GM19239 (cell line): Measurements from ENCODE around the gene BMP8A.
"Not testable (repeated sequence)": the region's sequence is repeated elsewhere in the genome, so short reads cannot be mapped to it uniquely, and the experiment has no call there.

Experiments used
- DNase-seq: peaks from one replicate; pipeline ENCODE4 v3.0.0; 2011; ENCODE audit warnings: low spot score; ENCODE audit not compliant: insufficient read length
- FAIRE-seq: peaks from 2 replicates; lab custom pipeline; 2011; peaks lifted over from hg19 to GRCh38; lab: Jason Lieb, UNC

The BMP8A gene

DNA sequence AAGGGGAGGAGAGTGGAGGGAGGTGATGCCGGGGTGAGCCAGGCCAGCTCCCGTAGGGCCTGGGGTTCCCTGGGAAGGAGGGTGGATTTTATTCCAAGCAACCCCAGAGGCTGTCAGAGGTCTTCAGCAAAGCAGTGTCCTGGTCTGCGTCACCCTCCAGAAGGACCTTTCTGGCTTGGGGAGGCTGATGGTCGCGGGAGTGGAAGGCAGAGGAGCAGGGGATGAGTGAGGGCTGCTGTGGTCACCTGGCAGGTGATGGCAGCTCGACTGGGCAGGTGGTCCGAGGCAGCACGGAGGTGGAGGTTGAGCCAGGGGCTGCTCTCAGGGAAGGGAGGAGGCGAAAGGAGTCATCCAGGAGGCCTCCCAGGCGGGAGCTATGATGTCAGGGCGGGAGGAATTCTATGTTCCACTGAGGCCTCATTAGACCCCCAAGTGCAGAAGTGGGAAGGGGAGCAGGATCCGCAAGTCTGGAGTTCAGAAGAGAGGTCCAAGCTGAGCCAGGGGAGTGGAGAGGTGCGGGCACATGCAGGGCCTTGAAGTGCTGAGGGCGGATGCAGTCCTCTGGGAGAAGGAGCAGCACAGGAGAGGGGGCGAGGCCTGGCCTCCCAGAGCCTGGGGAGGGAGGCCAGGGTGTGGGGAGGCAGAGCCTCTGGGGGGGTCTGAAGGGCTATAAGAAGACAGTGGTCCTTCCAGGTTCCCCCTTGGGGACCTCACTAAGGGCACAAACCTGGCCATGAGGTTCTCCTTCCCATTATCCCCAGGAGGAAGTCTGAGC is 33.3 kb downstream of the BMP8A start:
- FAIRE-seq = no peak

DNA sequence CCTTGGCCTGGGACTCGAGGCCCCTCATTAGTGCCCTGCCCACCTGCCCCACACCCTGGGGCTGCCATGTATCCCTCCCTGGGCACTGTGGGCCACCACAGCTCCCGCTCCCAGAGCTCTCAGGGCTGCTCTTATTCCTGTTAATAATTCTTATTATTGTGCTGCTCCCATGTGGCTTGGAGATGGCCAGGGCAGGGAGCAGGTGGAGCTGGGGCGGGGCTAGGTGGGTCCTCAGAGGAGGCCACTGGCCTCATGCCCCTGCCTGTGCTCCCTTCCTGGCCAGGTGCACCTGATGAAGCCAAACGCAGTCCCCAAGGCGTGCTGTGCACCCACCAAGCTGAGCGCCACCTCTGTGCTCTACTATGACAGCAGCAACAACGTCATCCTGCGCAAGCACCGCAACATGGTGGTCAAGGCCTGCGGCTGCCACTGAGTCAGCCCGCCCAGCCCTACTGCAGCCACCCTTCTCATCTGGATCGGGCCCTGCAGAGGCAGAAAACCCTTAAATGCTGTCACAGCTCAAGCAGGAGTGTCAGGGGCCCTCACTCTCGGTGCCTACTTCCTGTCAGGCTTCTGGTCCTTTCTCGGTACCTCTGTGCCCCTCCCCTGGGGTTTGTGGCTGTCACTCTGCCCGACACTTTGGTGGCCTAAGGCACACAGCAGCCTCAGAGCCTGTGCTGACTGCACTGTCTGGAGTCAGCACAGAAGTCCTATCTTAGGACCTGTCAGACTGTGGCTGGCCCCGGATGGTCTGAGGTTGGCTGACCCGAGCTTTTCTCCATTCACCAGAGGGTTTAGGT is 34.1 kb downstream of the BMP8A start:
- peak; percentile 95 for FAIRE-seq

More for the DNA sequence above, 33.3 kb downstream of the BMP8A start:
- no peak for DNase-seq

DNA sequence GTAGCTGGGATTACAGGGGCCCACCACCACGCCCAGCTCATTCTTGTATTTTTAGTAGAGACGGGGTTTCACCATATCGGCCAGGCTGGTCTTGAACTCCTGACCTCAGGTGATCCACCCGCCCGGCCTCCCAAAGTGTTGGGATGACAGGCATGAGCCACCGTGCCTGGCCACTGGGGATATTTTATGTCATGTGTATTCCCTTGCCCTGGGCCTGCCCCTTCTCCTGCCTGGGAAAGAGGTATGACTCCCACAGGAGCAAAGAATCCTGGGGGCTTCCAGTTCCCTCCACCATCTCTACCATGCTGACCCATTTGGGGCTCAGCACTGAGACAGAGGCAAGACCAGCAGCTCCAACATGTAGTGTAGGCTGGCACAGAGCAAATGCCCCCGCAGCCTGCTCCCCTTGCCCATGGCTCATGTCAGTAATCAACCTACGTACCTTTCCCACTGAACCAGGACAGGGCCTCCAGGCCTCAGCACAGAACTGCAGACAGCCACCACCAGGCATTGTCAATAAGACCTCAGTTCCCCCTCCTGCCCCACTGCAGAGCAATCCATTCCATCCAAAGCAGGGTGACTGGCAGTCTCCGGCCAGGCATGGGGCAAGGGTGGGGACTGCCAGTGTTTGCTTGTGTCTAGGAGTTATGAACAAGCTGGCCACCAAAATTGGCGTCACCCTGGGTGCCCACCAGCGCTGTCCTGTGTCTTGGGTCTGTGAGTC is 35.2 kb downstream of the BMP8A start:
- no peak for DNase-seq
- no peak for FAIRE-seq

More for the DNA sequence above, 34.1 kb downstream of the BMP8A start:
- peak; percentile 92 for DNase-seq

DNA sequence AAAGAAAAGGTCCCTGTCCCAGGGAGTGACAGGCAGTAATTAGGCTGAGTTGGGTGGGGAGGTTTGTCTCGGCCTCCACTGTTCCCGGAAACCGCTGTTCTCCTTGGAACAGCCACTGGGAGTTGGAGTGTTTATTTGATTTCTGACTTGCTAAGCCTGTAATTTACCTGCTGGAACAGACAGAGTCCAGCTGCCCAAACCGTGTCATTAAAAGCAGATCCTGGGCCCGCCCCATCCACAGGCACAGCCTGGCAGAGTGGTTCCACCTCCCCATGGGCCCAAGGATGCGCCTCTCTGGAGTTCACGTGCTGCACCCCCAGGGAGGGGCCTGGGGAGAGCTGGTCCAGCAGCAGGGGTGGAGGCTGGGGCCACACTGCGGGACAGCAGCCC is 35.7 kb downstream of the BMP8A start:
- not testable (repeated sequence) for FAIRE-seq, DNase-seq

DNA sequence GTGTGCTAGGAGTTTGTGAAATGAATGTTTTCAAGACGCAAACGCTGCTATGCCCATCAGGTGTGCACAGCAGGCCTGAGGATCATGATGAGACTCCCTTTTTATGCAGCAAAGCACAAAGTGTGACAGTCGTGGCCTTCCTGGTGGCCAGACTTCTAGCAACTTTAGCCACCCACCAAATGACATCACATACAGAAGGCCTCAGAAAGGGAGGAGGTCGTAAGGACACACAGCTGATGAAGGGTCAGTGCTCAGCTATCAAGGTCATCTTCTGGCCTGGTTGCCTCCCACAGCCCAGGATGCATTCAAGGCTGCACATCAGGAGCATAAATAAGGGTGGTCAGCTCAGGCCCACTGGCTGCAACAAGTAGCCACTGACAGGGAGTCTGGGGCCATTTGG is 36.6 kb downstream of the BMP8A start:
- FAIRE-seq = no peak

DNA sequence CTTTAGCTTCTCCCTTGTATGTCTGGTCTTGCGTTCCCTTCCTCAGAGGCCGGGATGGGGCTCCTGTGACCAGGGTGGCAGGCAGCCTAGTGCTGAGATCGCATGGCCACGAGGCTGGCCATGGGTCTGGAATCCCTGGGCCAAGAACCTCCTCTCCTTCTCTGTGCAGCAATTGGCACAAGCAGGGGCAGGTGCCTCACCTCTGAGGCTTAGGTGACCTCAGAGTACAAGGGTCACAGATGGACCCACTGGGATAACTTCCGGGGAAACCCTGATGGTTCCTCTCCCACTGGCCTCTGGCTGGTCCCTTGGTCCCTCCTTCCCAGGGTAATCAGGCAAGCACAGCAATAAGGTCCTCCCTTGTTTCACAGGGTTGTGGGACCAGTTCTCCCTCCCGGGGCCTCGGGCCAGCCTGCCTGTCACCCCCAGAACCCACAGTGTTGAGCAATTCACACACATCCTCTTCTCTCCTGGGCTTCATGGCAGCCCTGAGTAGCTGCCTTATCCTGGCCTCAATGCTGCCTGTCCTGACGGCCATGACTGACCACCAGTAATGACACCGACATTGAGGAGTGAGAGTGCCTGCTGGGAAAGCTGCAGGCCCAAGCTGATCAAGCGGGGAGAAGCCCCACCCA is 38.6 kb downstream of the BMP8A start:
- FAIRE-seq = no peak

More for the DNA sequence above, 36.6 kb downstream of the BMP8A start:
- DNase-seq = no peak

DNA sequence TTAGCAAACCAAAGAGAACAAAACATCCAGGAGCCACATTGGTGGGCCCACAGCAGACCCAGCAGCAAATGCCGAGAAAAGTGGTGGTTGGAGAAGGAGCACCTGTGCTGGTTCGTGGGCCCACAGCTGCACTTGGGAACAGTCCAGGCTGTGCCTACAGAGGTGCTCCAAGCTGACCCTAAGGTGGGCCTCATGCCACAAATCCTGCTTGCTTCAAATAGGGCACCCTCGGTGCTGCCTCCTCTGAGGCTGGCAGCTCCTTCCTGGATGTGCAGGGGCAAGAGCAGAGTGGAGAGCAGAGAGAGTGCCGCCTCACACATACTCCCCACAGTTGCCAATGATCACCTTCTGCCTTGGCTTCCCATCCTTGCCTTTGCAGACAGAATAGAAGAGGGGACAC is 40.1 kb downstream of the BMP8A start:
- FAIRE-seq = no peak
- no peak for DNase-seq

More for the DNA sequence above, 38.6 kb downstream of the BMP8A start:
- DNase-seq = no peak

DNA sequence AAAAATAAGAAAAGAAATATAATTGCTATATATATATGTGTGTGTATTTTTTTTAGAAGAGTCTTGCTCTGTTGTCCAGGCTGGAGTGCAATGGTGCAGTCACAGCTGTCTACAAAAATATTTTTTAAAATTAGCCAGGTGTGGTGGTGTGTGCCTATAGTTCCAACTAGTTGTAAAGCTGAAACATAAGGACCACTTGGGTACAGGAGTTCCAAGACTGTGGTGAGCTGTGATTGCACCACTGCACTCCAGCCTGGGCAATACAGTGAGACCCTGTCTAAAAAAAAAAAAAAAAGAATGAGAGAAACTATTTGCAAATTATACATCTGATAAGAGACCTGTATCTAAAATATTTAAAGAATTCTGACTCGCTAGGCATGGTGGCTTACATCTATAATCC is 42.0 kb downstream of the BMP8A start:
- FAIRE-seq (no peak), DNase-seq (no peak)

DNA sequence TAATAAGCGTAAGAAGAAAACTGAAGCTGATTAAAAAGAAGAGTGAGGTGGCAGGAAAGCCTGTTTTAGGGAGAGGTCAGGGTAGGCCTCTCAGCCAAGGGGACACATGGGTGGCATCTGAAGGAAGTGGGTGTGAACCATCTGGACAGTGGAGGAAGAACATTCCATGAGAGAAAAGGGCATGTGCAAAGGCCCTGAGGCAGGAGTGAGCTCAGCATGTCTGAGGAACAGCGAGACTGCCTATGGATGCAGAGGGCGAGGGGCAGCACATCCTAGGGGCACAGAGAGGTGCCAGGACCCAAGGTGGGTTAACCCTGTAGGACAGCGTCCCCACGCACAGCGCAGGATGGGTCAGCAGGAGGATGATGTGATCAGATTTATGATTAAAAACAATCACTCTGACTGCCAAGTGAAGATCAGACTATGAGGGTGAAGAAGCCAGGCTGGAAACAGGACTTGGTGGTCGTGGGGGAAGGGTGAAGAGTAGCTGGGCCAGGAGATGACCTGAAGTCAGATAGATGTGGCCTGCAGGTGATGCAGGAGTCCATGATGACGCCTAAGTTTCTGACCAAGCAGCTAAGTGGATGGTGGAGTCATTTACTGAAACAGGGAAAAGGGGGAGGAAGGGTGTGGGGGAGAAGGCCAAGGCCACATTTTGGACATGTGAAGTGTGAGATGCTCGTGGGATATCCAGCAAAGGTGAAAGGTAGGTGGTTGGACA is 47.3 kb downstream of the BMP8A start:
- FAIRE-seq = no peak

DNA sequence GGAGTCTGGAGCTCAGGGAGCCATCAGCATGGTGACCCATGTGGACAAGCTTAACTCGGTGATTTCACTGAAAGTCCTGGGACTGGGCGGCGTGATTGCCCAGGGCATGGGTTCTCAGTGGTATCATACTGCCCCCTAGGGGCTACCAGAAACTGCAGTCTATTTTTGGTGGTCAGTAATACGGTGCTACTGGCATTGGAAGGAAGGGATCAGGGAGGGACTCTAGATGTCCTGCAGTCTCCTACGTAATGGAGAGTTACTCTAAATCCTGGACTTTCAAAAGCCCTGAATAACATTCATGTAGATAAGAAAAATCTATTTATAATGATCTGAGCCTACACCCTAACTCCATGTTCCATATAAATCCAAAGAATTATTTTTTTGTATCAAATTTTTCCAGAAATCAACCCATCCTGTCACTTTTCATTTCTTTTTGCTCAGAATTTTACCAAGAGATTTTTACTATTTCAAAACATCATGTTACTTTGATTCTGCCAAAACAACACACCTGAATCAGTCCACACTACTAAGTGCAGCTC is 47.9 kb downstream of the BMP8A start:
- peak; percentile 72 for DNase-seq
- FAIRE-seq = peak; percentile 86

More for the DNA sequence above, 47.3 kb downstream of the BMP8A start:
- no peak for DNase-seq

DNA sequence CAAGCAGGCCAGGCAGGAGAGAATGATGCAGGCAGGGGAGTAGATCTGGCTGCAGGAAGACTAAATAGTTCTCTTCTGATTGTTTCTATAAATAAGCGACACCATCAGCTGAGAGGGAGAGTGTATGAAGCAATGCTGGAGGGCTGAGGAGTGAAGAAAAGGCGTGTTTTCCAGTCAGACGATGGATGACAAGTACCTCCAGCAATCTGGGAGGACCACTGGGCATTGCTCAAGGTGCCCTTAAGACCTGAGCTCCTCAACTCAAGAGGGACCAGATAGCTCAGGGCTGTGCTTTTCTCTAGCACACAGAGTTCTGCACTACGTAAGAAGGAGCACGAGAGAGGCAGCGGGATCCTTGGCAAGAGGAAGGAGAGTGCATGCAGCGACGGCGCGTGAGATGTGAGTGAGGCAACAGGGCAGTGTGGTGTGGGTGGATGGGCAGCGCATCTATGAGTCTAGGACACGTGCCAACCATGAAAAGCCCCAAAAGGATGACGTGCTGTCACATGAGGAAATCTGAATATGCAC is 49.1 kb downstream of the BMP8A start:
- FAIRE-seq = no peak
- no peak for DNase-seq

DNA sequence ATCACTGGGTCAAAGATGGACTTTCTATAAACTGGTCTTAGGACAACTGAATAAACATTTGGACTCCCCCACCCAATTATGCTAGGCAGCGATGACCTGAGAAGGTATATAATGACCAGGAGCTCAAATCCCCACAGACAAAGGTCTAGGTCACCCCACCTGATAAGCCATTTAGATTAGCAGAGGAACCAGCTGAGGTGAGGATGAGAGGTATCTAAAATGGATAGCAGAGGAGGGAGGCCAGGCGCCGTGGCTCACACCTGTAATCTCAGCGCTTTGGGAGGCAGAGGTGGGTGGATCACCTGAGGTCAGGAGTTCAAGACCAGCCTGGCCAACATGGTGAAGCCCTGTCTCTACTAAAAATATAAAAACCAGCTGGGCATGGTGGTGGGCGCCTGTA is 51.5 kb downstream of the BMP8A start:
- FAIRE-seq = no peak
- DNase-seq = no peak

DNA sequence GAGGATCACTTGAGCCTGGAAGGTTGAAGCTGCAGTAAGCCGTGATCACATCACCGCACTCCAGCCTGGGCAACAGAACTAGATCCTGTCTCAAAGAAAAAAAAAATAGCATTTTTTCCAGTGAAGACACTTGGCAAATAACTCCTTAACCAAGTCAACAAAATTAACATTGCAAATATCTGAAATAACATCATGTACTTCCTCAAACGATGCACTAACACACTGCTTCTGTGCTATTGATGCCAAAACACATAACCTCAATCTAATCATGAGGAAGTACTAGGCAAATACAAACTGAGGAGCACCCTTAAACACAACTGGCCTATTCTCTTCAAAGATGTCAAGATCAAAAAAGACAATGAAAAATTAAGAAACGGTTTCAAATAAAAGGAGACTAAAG is 52.9 kb downstream of the BMP8A start:
- FAIRE-seq = no peak

DNA sequence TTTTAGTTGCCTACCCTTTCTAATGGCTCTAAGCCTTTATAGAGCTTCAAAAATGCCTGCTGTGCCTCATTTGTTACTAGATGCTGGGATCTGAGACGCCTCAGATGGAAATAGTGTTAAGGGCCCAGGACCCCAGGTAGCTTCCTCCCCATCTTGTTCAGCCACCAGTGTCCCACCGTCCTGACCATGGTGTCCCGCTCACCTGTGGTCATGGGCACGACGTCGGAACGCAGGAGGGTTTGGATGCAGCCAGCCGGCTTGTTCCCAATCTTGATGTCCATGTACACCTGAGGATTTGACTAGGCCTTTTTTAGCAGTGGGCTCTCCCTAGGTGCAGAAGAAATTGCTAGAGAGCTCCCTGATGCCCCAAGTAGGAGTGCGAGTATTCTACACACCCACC is 54.1 kb downstream of the BMP8A start:
- FAIRE-seq = no peak
- DNase-seq = no peak

More for the DNA sequence above, 52.9 kb downstream of the BMP8A start:
- DNase-seq = no peak

DNA sequence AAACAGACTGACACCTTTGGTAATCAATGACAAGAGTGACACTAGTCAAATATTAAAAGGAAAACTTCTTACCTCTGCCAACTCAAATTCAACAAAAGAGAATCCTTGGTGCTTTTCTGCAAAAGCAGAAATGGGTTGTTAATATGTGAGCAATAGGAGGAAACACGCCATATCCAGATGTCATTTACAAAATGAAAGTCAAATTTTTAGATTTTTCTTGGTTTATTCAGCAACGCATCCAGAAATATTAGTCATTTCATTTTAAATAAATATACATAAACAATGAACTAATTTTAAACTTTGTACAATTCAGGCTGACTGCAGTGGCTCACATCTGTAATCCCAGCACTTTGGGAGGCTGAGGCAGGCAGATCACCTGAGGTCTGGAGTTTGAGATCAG is 62.8 kb downstream of the BMP8A start:
- no peak for FAIRE-seq
- DNase-seq = no peak

DNA sequence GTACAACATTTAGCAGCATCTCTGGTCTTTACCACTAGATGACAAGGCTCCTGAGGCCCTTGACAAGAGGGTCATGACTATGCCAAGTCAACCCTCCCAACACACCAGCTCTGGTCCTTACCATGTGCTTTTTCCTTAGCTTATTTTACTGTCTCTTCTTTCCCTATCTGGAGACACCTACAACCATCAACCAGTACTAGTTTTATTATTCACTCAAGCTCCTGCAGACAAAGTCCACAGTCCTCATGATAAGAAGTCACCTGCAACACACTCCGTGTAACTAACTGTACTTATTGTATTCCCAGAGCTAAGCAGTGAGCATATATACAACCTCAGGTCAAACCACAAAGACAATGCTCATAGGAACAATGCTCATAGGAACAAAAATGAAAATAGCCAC is 69.8 kb downstream of the BMP8A start:
- FAIRE-seq = no peak
- DNase-seq = no peak

DNA sequence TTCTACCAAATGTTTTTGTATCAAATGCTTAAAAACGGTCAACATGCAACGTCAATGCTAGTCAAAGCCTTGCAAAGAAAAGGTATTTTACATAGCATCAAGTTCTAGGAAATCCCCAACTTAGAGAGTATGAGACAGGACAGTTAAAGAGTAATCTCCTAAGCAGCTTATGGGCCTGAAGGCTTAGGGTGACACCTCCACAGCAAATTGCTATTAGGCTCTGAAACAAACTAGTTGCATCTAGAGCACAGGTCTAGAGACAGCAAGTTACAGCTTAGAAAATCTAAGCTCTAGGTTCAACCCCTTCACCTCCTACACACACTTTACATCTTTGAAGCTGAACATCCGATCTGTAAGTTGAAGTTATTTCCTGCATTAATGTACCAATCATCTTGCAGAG is 71.5 kb downstream of the BMP8A start:
- DNase-seq (no peak), FAIRE-seq (no peak)

DNA sequence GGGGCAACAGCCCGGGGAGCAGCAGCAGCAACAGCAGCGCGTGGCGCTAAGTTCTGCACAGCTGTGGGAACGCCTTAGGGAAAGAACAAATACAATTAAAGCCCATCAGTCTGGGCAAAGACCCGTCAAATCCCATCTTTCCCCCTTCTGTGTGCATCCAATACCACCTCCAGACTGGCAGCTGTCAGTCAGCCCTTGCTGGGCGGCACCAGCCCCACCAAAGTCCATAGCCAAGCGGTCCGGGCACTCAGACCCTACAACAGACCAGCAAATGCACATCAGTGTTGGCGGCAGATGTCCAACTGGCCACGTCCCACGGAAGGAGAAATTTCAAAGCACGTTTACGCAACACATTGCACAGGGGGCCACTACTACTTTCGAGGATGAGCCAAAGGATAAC is 72.2 kb downstream of the BMP8A start:
- FAIRE-seq = no peak
- no peak for DNase-seq

DNA sequence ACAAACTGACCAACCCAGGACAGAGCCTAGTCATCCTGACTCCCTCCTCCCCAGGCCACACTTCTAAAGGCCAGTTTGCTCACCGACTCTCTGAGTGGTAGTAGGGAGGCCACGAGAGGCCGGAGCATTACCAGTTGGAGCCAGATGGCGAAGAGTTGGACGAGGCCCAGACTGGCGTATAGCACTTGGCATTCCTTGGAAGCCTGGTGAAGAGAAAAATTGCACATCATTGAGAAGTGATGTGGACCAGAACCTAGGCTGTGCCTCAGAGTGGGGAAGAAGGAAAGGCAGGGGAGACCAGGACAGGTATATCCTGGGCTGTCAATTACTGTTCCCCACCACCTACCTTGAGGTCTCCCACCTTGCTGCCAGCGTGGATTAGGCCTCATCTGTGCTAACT is 72.9 kb downstream of the BMP8A start:
- DNase-seq (no peak), FAIRE-seq (no peak)
